Measurements from ENCODE around the gene MAPKBP1. TPM values are rescaled to one million over a fixed set of nuclear protein-coding genes. Genes with fewer than 3 reads are reported as not detected.
A peak's percentile ranks its signal among the peaks of the same experiment; 100 is the strongest.
"Not testable (repeated sequence)": the region's sequence is repeated elsewhere in the genome, so short reads cannot be mapped to it uniquely, and the experiment has no call there.

The MAPKBP1 gene
- total RNA-seq, 4 donors from 2014 or later, result 69.3 to 157 (median 81.6) TPM

GRCh38 chr15:41734079-41734478 lies 40.2 kb upstream of the MAPKBP1 start:
- no peak for DNase-seq (ENCODE audit: low spot score in 2 of 2)
- Histone ChIP-seq H3K36me3 (peaks cover 59% of the 10 kb centered on the region), H3K27me3 (no peaks in the 10 kb centered on the region), H3K9me3 (no peaks in the 10 kb centered on the region), H3K27ac (no peak overlapping the region), H3K4me1 (no peaks in the 10 kb centered on the region), H3K4me3 (no peak overlapping the region)
- 97% methylated on average over 4 of the region's 4 CpGs for WGBS
- TF ChIP-seq EP300 (IDR thresholded peaks at IDR 0.05) (no peak), POLR2AphosphoS5 (IDR thresholded peaks at IDR 0.05) (no peak), POLR2A (IDR thresholded peaks at IDR 0.05) (no peak)
- TF ChIP-seq, protein P1, sequence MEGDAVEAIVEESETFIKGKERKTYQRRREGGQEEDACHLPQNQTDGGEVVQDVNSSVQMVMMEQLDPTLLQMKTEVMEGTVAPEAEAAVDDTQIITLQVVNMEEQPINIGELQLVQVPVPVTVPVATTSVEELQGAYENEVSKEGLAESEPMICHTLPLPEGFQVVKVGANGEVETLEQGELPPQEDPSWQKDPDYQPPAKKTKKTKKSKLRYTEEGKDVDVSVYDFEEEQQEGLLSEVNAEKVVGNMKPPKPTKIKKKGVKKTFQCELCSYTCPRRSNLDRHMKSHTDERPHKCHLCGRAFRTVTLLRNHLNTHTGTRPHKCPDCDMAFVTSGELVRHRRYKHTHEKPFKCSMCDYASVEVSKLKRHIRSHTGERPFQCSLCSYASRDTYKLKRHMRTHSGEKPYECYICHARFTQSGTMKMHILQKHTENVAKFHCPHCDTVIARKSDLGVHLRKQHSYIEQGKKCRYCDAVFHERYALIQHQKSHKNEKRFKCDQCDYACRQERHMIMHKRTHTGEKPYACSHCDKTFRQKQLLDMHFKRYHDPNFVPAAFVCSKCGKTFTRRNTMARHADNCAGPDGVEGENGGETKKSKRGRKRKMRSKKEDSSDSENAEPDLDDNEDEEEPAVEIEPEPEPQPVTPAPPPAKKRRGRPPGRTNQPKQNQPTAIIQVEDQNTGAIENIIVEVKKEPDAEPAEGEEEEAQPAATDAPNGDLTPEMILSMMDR (IDR thresholded peaks at IDR 0.05), result no peak

DNA sequence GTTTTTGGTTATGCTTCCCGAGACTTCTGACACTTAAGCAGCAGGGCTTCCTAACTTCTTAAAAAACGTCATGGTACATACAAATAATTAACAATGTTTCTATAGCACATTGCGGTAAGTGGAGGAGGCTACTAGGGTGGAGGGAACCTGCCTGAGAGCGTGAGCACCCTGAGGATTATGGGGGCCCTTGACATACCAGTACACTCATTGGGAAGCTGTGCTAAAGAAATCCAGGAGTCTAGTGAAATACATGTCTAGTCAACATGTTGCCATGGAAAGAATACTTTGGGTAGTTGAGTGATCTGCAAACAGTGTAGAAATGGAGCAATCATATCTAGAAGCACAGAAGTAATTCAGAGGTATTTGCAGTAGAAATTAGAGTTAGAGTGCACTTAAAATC lies 39.2 kb upstream of the MAPKBP1 start:
- no peak for DNase-seq (ENCODE audit: low spot score in 2 of 2)
- TF ChIP-seq POLR2AphosphoS5 (IDR thresholded peaks at IDR 0.05), result no peak
- 94% methylated on average over 4 of the region's 4 CpGs for WGBS
- no peaks in the 10 kb centered on the region for H3K9me3 ChIP-seq
- H3K27me3 ChIP-seq, result no peaks in the 10 kb centered on the region
- H3K4me3 ChIP-seq, result no peak overlapping the region
- H3K4me1 ChIP-seq, result no peaks in the 10 kb centered on the region
- H3K27ac ChIP-seq, result no peak overlapping the region
- H3K36me3 ChIP-seq, result peaks cover 56% of the 10 kb centered on the region

- H3K9me3 ChIP-seq; H3K4me3 ChIP-seq; H3K27me3 ChIP-seq; DNase-seq (ENCODE audit: low spot score in 2 of 2); H3K4me1 ChIP-seq; H3K27ac ChIP-seq: not testable (repeated sequence)
- peaks cover 52% of the 10 kb centered on the region for H3K36me3 ChIP-seq
- WGBS, result 95% methylated on average over 10 of the region's 10 CpGs
Measured at GRCh38 chr15:41735492-41735891, 38.8 kb upstream of the MAPKBP1 start.

DNA sequence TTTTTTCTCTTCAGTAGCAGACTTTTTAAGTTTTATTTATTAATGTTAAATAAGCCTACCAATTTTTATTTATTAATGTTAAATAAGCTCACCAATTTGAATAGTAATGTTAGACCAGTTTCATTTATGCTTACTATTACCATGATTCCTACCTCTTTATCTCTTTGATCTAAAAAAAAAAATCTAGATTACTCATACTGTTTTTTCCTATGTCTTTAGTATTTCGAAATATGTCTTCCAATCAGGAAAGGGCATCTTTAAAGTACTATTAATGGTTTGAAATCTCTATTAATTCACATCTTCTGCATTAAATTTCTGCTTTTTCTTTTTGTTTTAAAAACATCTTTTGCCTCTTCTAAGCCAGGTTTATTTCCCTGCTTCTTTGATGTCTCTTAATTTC lies 27.5 kb upstream of the MAPKBP1 start:
- Histone ChIP-seq H3K4me1 (no peaks in the 10 kb centered on the region), H3K9me3 (no peaks in the 10 kb centered on the region), H3K36me3 (peaks cover 34% of the 10 kb centered on the region), H3K27ac (no peak overlapping the region), H3K4me3 (no peak overlapping the region), H3K27me3 (no peaks in the 10 kb centered on the region)
- TF ChIP-seq, protein P1 (IDR thresholded peaks at IDR 0.05), result no peak
- no peak for TF ChIP-seq POLR2AphosphoS5 (IDR thresholded peaks at IDR 0.05)
- no peak for TF ChIP-seq EP300 (IDR thresholded peaks at IDR 0.05)
- TF ChIP-seq POLR2A (IDR thresholded peaks at IDR 0.05), result no peak
- WGBS, result 56% methylated on average over 1 of the region's 1 CpG
- no peak for DNase-seq (ENCODE audit: low spot score in 2 of 2)

- WGBS, result 90% methylated on average over 2 of the region's 2 CpGs
- H3K4me1 ChIP-seq, result no peaks in the 10 kb centered on the region
- H3K27ac ChIP-seq, result no peak overlapping the region
- H3K36me3 ChIP-seq, result peaks cover 28% of the 10 kb centered on the region
- H3K27me3 ChIP-seq, result no peaks in the 10 kb centered on the region
- no peaks in the 10 kb centered on the region for H3K9me3 ChIP-seq
- TF ChIP-seq EP300 (IDR thresholded peaks at IDR 0.05) (no peak), POLR2AphosphoS5 (IDR thresholded peaks at IDR 0.05) (no peak), POLR2A (IDR thresholded peaks at IDR 0.05) (no peak)
- TF ChIP-seq, protein P1 (IDR thresholded peaks at IDR 0.05), result no peak
- DNase-seq (ENCODE audit: low spot score in 2 of 2), result no peak
- no peak overlapping the region for H3K4me3 ChIP-seq
Measured at GRCh38 chr15:41756198-41756597, 18.1 kb upstream of the MAPKBP1 start.

- no peak overlapping the region for H3K27ac ChIP-seq
- peaks cover 45% of the 10 kb centered on the region for H3K4me1 ChIP-seq
- DNase-seq (ENCODE audit: low spot score in 2 of 2), result no peak
- no peaks in the 10 kb centered on the region for H3K27me3 ChIP-seq
- no peak for TF ChIP-seq POLR2AphosphoS5 (IDR thresholded peaks at IDR 0.05)
- TF ChIP-seq, protein P1 (IDR thresholded peaks at IDR 0.05), result peak; percentile 75 to 91
- TF ChIP-seq POLR2A (IDR thresholded peaks at IDR 0.05), result no peak
- H3K36me3 ChIP-seq, result peaks cover 3% of the 10 kb centered on the region
- WGBS, result 44% methylated on average over 8 of the region's 8 CpGs
- no peaks in the 10 kb centered on the region for H3K9me3 ChIP-seq
- no peak overlapping the region for H3K4me3 ChIP-seq
Measured at GRCh38 chr15:41772720-41773331, 1.5 kb upstream of the MAPKBP1 start.
